CD4-positive, alpha-beta T cell treated with Interleukin-1 beta for 1 hour (primary cell): Measurements from ENCODE around the gene ITGB6.

Source experiments
- DNase-seq, 2 donors: peaks; one replicate each; pipeline ENCODE4 v3.0.0-alpha.2; 2020 to 2022

ITGB6 gene, protein sequence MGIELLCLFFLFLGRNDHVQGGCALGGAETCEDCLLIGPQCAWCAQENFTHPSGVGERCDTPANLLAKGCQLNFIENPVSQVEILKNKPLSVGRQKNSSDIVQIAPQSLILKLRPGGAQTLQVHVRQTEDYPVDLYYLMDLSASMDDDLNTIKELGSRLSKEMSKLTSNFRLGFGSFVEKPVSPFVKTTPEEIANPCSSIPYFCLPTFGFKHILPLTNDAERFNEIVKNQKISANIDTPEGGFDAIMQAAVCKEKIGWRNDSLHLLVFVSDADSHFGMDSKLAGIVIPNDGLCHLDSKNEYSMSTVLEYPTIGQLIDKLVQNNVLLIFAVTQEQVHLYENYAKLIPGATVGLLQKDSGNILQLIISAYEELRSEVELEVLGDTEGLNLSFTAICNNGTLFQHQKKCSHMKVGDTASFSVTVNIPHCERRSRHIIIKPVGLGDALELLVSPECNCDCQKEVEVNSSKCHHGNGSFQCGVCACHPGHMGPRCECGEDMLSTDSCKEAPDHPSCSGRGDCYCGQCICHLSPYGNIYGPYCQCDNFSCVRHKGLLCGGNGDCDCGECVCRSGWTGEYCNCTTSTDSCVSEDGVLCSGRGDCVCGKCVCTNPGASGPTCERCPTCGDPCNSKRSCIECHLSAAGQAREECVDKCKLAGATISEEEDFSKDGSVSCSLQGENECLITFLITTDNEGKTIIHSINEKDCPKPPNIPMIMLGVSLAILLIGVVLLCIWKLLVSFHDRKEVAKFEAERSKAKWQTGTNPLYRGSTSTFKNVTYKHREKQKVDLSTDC

GRCh38 chr2:160199683-160200389 lies at the start of gene ITGB6:
Gene ITGB6 (minus strand): TSS chr2:160200272. CDS start chr2:160200063, 209 bp downstream.
- DNase-seq: no peak

DNA sequence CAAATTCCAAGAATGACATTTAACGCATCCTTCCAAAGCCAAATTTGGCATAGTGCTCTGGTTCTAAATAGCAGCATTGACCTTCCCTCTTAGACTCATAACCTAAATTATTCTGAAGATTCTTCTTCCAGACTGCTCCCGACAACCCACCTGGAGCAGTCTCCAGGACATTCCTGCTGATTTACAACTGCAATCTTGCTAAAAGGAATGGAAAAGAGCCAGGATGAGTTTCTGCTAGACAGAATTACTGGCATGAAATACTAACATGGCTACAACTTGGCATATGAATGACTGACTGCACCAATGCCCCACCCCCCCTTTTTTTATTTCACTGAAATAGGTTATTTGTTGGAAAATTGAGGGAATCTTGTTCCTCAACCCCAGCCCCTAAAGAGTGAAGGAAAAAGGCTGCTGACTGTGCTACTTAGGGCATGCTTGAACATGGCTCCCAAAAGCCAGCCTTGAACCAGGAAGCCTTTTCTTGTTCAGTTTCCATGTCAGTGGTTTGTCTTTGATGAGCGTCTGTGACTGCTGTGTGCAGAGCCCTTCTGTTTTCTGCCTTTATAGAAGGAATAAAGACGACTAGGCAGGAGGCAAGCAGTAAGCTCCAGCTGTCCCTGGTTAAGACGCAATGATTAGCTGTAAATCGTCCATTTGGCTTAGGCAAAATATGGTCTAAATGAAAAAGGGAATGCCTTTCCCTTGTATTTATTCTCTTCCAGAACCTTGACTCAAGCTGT lies 47.4 kb upstream of the ITGB6 start:
- DNase-seq: no peak

DNA sequence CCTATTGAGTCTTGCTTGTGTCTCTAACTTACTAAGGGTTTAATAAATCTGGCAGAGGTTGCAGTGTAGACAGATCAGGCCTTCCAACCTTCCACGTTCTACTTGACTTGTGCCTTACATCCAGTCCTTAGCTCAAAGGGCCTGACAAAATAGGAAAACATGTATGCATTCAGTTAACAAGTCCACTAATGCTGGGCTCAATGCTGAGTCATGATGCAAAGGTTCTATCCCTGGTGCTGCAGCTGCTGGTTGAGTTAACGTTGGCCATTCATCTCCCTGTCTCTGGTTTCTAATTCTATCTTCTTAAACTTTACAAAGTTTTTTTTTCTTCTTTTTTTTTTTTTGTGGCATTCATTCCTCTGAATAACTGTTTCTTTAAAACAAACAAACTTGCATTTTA lies 46.3 kb upstream of the ITGB6 start:
- DNase-seq: no peak

DNA sequence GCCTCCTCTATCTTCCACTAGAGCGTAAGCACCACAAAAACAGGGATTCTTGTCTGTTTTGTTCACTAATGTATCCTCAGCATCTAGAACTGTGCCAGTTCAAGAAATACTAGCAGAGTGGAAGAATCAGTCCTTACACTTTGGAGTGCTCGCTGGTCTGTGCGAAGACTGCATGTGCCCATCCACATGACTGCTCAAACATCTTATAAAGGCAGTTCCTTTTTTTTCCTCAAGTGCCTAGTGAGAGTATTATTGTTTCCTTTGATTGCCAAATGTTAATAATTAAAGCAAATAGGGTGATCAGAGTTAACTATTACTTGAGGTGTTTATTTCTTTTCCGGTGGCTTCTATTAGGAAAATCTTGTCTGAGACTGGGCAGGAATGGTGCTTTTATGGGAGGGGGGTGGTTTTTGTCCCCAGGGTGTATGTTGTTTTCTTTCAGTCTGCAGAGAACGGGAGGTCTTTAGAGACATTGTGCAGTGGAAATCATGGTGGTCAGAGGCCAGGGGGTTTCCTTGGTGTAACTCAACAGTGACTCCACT lies 45.6 kb upstream of the ITGB6 start:
- DNase-seq: no peak

- no peak for DNase-seq
These were observed 43.0 kb upstream of the ITGB6 start for GRCh38 chr2:160242893-160243564.

GRCh38 chr2:160241251-160242137 lies 41.4 kb upstream of the ITGB6 start:
- DNase-seq: no peak

DNA sequence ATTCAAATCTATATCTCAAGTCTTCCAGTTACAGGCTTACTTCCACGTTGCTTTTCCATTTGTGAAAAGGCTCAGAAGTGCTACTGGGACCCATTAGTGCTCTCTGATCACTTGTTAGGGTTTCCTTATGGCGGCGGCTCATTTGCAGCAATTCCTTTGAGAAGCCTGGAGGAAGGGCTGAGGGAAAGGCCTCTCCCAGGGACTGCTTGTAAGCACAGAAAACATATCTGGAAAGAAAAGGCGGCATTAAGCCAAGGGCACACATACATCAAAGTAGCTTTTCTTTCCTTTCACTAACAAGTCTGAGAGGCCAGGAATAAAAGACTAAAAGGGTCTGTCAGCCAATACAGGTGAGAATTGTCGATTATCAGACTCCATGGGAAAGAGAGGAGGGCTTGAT lies 39.4 kb upstream of the ITGB6 start:
- DNase-seq: no peak

DNA sequence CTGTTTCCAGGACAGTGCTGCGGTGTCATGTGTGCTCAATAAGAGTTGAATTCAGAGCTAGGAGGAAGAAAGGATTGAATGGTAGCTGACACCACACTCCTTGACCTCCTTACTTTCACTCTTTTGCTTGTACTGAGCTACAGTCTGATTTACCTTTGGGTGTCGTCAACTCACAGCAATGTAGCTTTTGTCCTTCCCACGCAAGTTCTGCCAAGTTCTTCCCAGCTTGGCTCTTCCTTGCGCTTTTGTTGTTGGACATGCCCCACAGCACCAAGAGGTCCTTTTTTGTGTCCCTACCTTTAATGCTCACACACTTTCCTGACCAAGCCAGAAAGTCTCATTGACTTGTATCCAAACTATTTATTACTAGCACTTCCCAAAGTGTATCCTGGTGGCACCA lies 38.3 kb upstream of the ITGB6 start:
- DNase-seq: no peak

DNA sequence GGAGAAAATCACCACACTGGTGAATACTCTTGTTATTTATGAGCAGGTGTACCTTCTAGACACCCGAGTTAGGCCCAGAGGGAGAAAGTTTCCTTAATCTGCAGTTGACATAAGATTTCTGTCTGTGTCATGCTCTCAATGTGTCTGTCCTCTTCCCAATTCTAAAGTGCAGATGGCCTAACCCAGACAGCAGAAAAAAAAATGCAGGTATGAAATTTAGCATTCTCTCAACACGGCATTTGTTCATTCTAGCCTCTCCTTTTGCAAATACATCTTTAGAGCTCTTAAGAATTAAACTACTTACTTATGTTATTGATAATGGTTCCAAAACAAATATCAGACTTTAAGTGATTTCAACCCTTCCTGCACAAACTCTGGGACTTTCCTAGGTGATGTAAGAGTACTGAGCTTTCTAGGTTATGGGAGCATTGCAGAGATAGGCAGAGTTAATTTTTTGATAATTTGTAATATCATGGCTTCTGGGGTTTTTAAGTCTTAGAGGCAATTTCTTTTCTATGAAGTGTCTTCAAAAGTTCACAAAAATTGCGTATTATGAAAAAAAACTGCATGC lies 32.9 kb upstream of the ITGB6 start:
- no peak for DNase-seq

- DNase-seq: no peak
These were observed 29.5 kb upstream of the ITGB6 start for GRCh38 chr2:160229591-160229990.

DNA sequence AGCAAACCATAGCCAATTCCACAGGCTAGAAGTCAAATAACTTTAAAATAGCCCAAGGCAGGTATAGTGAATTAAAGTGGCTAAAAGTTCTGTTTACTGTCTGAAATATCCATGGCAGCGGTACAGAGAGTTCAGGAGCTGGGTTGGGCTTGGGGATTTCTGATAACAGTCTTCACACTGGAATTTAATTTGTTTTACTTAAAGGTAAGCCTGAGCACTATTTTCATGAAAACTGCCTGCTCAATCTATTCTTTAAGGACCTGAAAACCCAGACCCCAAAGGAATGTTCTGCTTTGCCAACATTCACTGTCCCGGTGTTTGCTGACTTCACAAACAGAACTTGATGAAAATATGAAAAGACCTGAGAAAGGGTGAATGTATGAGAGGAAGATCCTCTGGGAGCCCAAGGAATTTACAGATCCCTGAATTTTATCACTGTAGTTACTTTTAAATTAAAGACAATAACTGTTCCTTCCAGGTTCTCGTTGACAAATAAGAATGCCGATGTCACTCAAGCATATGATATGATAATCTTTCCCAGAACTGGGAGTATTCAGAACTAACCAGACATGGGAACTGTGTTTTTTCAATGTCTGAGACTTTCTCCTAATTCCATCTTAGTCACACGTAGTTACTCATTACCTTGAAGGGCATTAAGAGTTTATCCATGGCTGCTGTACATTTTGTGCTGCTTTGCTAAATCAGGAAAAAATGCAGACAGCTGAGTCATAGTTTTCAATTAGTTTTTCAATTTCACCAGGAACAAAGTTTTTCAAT lies 28.3 kb upstream of the ITGB6 start:
- DNase-seq: no peak

GRCh38 chr2:160227293-160227915 lies 27.3 kb upstream of the ITGB6 start:
- DNase-seq: no peak

DNA sequence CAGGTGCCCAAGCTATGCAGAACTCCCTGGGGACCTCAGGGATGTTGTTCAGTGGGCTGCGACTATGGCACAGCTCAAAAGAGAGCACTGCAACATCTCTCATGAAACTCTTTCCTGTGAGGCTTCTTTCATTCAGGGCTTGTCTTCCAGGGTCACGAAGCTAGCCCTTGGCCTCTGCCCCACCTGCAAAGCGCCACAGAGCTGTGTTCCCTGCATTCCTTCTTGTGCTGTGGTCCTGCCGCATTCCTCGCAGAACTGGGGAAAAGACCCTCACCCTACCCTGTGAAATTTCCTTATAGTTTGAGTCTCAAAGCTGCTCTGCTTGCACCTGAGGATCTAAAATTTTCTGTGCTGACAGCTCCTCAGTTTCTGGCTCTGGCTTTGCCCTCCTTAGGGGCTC lies 26.3 kb upstream of the ITGB6 start:
- DNase-seq: no peak

- DNase-seq: no peak
These were observed 25.6 kb upstream of the ITGB6 start for GRCh38 chr2:160225722-160226121.

DNA sequence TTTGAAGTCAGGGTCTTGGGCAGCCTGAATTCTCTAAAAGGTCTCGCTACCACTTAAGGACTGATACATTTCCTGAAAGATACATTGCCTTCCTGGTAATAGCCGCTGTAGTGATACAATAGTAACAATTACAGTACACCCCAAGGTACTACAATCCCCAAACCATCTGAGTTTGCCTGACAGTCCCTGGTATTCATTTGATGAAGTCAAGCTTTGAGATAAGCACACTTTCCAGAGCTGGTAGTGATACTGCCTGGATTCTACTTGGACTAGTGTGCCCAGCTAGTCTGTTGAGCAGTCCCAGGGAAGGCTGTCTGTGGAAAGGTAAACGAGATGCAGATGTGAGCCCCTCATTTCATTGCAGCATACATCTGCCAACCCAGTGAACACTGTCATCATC lies 24.4 kb upstream of the ITGB6 start:
- DNase-seq: no peak

DNA sequence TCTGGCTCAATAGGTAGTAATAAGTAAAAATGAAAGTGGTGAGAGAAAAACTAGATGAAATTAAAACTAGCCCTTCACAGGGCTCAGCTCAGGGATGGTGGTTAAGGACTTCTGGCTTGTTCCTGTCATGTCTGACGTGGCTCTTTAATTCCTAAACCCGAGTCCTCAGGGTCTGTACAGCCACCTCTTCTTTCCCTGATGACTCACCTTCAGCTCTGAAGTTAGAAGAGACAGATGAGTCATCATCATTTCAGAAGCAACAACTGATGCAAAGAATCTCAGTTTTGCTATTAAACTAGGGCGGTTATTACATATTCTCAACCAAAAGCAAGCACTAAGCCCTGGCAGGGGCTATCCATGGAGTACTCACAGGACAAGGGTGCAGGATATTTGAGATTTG lies 24.0 kb upstream of the ITGB6 start:
- DNase-seq: no peak

DNA sequence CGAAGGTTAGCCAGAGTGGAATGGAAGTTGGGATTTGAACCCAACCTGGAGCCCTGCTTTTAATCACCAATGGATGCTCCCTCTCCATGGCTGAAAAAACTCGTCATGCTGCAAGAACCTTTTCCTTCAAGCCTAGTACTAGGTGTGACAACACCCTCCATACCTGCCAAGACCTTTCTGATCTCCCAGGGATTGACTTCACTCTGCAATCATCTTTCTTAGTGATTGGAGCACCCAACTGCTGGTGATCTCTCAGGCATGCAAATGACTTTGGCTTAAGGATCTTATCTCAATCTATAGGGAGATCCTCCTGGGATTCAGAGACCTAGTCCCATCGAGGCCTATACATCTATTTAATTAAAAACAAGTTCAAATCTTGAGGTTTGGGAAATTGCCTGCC lies 23.5 kb upstream of the ITGB6 start:
- no peak for DNase-seq

DNA sequence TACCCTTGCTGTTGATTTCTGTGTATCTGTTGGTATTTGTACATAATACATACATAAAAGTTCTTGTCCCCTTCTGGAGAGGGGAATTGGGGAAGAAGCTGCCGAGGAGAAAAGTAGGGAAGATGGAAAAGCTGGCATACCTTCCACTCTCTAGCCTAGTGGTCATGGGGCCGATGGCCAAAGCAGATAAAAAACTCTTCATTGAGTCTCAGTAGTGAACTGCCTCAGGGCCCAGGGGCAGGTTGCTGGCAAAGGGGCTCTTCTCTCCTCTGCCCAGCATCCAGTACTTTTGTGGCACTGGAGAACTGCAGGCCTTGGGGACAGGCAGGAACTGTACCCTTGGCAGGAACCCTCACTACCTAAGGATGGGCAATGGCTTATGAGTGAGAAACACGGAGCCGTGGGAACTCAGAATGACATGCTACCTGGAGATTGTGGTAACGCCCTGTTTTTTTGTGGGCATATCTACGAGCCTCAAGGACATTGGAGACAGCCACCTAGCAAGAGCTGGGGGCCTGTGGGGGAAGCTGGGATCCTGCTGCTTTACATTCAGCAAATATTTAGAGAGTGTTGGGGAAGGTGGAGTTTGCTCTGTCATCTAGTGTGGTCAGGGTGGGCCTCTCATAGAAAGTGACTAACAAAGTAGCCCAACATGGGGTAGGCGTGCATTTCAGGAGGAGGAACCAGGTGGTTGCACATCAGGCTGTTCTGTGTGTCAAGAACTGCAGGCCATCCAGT lies 22.6 kb upstream of the ITGB6 start:
- DNase-seq: no peak
